ENCODE data around the gene DYNC2I2.

DNA sequence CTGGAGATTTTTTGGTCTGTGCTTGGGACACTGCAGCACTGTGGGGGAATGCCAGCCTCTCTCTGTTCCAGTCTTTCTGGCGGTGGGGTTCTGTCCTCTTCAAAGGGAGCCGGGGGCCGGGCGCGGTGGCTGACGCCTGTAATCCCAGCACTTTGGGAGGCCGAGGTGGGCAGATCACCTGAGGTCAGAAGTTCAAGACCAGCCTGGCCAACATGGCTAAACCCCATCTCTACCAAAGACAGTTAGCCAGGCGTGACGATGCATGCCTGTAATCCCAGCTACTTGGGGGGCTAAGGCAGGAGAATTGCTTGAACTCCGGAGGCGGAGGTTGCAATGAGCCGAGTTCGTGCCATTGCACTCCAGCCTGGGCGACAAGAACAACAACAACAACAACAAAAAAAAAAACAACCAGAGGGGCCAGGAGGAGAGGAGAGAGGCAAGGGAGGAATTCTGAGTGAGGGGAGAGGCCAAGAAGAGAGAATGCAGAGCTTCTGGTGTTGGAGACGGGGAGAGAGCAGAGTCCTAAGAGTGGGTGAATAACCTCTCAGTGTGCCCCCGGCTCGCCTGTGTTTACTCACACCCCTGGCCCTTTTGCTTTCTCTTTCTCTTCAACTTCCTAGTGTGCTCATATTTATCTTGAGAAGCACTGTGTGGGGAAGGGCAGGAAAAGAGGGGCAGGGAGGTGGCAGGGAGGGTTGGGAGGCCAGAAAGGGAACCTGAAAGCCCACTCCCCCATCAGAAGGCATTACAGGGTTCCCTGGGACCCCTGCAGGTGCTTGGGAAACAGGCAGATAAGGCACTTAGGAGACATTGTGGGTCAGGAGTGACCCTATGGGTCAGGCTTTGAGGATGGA is 29.2 kb upstream of the DYNC2I2 start:
- TF ChIP-seq CTCF (conservative IDR thresholded peaks at IDR 0.05; ENCODE audit: low read length) (no peak), EZH2phosphoT487 (IDR thresholded peaks at IDR 0.05; ENCODE audit: borderline replicate concordance) (no peak)
